ENCODE data around the gene MAP3K1. TPM values are rescaled to one million over a fixed set of nuclear protein-coding genes. Genes with fewer than 3 reads are reported as not detected.

The MAP3K1 gene
- total RNA-seq, 4 donors from 2014 or later, result 19.4 to 26.3 (median 19.7) TPM

- TF ChIP-seq CTCF (IDR thresholded peaks at IDR 0.05; ENCODE audit: low read depth), result no peak
These were observed 10.0 kb downstream of the MAP3K1 start for GRCh38 chr5:56825222-56825824.

GRCh38 chr5:56827049-56827448, 11.7 kb downstream of the MAP3K1 start:
- no peak for TF ChIP-seq CTCF (IDR thresholded peaks at IDR 0.05; ENCODE audit: low read depth)

GRCh38 chr5:56827924-56828323, 12.6 kb downstream of the MAP3K1 start:
- TF ChIP-seq CTCF (IDR thresholded peaks at IDR 0.05; ENCODE audit: low read depth), result no peak

- TF ChIP-seq CTCF (IDR thresholded peaks at IDR 0.05; ENCODE audit: low read depth), result no peak
These were observed 14.0 kb downstream of the MAP3K1 start for GRCh38 chr5:56829137-56829908.

- TF ChIP-seq CTCF (IDR thresholded peaks at IDR 0.05; ENCODE audit: low read depth), result no peak
These were observed 16.4 kb downstream of the MAP3K1 start for GRCh38 chr5:56831773-56832172.

GRCh38 chr5:56833325-56833724, 18.0 kb downstream of the MAP3K1 start:
- TF ChIP-seq CTCF (IDR thresholded peaks at IDR 0.05; ENCODE audit: low read depth), result no peak

GRCh38 chr5:56837381-56837780, 22.0 kb downstream of the MAP3K1 start:
- TF ChIP-seq CTCF (IDR thresholded peaks at IDR 0.05; ENCODE audit: low read depth), result no peak

Data from subcutaneous adipose tissue (tissue), 4 donors.